ENCODE results near the gene ATG3. TPM values are rescaled to one million over a fixed set of nuclear protein-coding genes. Genes with fewer than 3 reads are reported as not detected.

The ATG3 gene
- total and polyA plus RNA-seq, 2 donors (not counting 3 experiments of a cell fraction or from before 2014, with no cell fraction given), result 36.0 to 62.4 TPM

DNA sequence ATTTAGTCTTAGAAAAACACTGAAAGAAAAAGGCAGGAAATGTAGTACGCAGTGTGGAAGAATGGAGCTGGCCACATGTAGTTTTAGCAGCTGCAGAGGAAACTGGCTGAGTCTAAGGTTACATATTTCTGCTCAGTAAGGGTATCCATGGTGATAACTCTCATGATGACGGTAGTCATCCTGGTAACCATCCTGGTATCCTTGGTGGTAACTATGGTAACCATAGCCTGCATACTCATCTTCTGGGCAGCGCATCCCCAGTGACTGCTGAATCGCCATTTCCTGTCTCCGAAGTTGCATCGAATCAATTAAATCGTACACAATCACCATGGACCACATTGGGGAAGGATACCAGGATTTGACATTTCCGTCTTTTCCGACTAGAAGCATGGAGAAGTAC is 43.5 kb upstream of the ATG3 start:
- CTCF ChIA-PET, result interaction anchor here (0.6 to 2.7 kb wide), 12 partner anchors 17 to 374 kb away, joined by 3 to 26 read pairs (median 8); no protein-coding TSS in a partner anchor
- TF ChIP-seq, protein P1, sequence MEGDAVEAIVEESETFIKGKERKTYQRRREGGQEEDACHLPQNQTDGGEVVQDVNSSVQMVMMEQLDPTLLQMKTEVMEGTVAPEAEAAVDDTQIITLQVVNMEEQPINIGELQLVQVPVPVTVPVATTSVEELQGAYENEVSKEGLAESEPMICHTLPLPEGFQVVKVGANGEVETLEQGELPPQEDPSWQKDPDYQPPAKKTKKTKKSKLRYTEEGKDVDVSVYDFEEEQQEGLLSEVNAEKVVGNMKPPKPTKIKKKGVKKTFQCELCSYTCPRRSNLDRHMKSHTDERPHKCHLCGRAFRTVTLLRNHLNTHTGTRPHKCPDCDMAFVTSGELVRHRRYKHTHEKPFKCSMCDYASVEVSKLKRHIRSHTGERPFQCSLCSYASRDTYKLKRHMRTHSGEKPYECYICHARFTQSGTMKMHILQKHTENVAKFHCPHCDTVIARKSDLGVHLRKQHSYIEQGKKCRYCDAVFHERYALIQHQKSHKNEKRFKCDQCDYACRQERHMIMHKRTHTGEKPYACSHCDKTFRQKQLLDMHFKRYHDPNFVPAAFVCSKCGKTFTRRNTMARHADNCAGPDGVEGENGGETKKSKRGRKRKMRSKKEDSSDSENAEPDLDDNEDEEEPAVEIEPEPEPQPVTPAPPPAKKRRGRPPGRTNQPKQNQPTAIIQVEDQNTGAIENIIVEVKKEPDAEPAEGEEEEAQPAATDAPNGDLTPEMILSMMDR (IDR thresholded peaks at IDR 0.05; ENCODE audit: extremely low read depth in 1 of 2, insufficient read depth in 1 of 2, low read depth in 1 of 2, low read length in 2 of 2), result no peak
- TF ChIP-seq MYC (IDR thresholded peaks at IDR 0.05; ENCODE audit: low read depth, low read length) (no peak), EZH2 (IDR thresholded peaks at IDR 0.05; ENCODE audit: borderline replicate concordance, low read depth, low read length, severe bottlenecking) (no peak), GATA2 (IDR thresholded peaks at IDR 0.05; ENCODE audit: insufficient read depth, insufficient read length, low read depth, low read length) (peak; percentile 19), FOS (IDR thresholded peaks at IDR 0.05; ENCODE audit: borderline replicate concordance, insufficient read depth, low read length) (peak; percentile 68), JUN (IDR thresholded peaks at IDR 0.05; ENCODE audit: borderline replicate concordance, insufficient read depth, insufficient read length, low read depth) (peak; percentile 89), POLR2AphosphoS5 (IDR thresholded peaks at IDR 0.05; ENCODE audit: insufficient read depth, low read depth, low read length) (peak; percentile 82), POLR2A (IDR thresholded peaks at IDR 0.05; ENCODE audit: low read depth, low read length) (no peak)
- TF ChIP-seq, protein P2, sequence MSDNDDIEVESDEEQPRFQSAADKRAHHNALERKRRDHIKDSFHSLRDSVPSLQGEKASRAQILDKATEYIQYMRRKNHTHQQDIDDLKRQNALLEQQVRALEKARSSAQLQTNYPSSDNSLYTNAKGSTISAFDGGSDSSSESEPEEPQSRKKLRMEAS (IDR thresholded peaks at IDR 0.05; ENCODE audit: insufficient read depth, insufficient read length), result no peak
- Histone ChIP-seq H3K9me1 (replicated peaks; ENCODE audit: control insufficient read depth, extremely low read depth, insufficient read depth, low read length) (no peaks in the 10 kb centered on the region), H3K79me2 (ENCODE audit: control insufficient read depth, insufficient read depth, low read length) (no peaks in the 10 kb centered on the region), H3K36me3 (ENCODE audit: control insufficient read depth in 2 of 2, extremely low read depth in 1 of 2, insufficient read depth in 2 of 2, low read length in 2 of 2) (no peaks in the 10 kb centered on the region), H4K20me1 (replicated peaks; ENCODE audit: control insufficient read depth, extremely low read depth, insufficient read depth, low read length) (no peaks in the 10 kb centered on the region), H3K9me3 (replicated peaks; ENCODE audit: control insufficient read depth, insufficient read depth, low read length) (no peaks in the 10 kb centered on the region), H3K4me2 (ENCODE audit: insufficient read depth, low read length) (peak overlapping the region; percentile 68), H3K27me3 (ENCODE audit: control insufficient read depth in 2 of 2, insufficient read depth in 2 of 2, low read length in 2 of 2) (no peaks in the 10 kb centered on the region), H3K27ac (ENCODE audit: insufficient read depth, low read depth, low read length) (peak overlapping the region; percentile 94), H3K4me1 (ENCODE audit: control insufficient read depth, extremely low read depth, insufficient read depth, low read length) (peaks cover 17% of the 10 kb centered on the region), H3K4me3 (replicated peaks in 1 of 3; ENCODE audit: insufficient read depth in 1 of 3, low read depth in 1 of 3, low read length in 3 of 3) (peak overlapping the region in 1 of 3 experiments; percentile 38), H2AFZ (ENCODE audit: low read depth, low read length) (peak overlapping the region; percentile 3), H3K9ac (replicated peaks; ENCODE audit: extremely low read depth, insufficient read depth, low read length) (peak overlapping the region; percentile 84)
- POLR2A ChIA-PET, result interaction anchor here (0.6 to 2.4 kb wide), 8 partner anchors 18 to 409 kb away, joined by 3 to 12 read pairs (median 4); partner anchors contain the start of genes ATG3 and SLC35A5
- dilution Hi-C loops (cut with MboI; ENCODE audit: extremely low pct_ligation_motif_present, low sequenced_read_pairs), result no loop called here
- DNase-seq (ENCODE audit: low read depth, low spot score) (peak; percentile 98), FAIRE-seq (peak; percentile 96)
- intact Hi-C loops (cut with micrococcal nuclease), result loop anchor here (1.0 kb wide), 5 partner anchors 23 to 312 kb away; partner anchors contain the start of genes CCDC80 and SLC35A5
- BruUV-seq (replicated peaks), result no TSS peak

All from endothelial cell of umbilical vein (primary cell).